Neural cell (in vitro differentiated cells): ENCODE results near the gene ALDH16A1.

Source experiments
- CTCF ChIP-seq: fragments of 450-650 bp; IDR thresholded peaks from 2 replicates; pipeline ENCODE4 v1.5.1; 2014; ENCODE audit warnings: antibody characterized with exemption, mild to moderate bottlenecking, moderate library complexity; ENCODE audit not compliant: poor library complexity, severe bottlenecking
- POLR2AphosphoS5 ChIP-seq: IDR thresholded peaks from 2 replicates; pipeline ENCODE4 v1.6.1; 2012
- REST ChIP-seq: IDR thresholded peaks from 2 replicates; pipeline ENCODE4 v1.6.1; 2012; ENCODE audit warnings: borderline replicate concordance
- TAF1 ChIP-seq: IDR thresholded peaks from 2 replicates; pipeline ENCODE4 v1.6.1; 2012; ENCODE audit warnings: low read depth

GRCh38 chr19:49489601-49490167 lies 36.7 kb downstream of the ALDH16A1 start:
- TF ChIP-seq CTCF (no peak), REST (no peak), TAF1 (no peak), POLR2AphosphoS5 (no peak)
